ENCODE results near the gene NPM1.
"Not testable (repeated sequence)": the region's sequence is repeated elsewhere in the genome, so short reads cannot be mapped to it uniquely, and the experiment has no call there.

The NPM1 gene

DNA sequence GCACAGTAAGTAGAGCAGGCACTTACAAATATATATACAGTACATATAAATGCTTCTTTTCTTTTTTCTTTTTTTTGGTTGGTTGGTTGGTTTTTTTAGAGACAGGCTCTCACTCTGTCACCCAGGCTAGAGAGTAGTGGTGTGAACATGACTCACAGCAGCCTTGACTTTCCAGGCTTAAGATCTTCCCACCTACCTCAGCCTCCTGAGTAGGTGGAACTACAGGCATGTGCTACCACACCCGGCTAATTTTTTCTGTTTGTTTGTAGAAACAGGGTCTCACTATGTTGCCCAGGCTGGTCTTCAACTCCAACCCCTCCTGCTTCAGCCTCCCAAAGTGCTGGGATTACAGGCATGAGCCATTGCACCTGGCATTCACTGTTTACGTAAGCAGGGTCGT is 2.6 kb upstream of the NPM1 start:
- in situ Hi-C loops (cut with MboI; ENCODE audit: low sequenced_read_pairs) = not testable (repeated sequence)

DNA sequence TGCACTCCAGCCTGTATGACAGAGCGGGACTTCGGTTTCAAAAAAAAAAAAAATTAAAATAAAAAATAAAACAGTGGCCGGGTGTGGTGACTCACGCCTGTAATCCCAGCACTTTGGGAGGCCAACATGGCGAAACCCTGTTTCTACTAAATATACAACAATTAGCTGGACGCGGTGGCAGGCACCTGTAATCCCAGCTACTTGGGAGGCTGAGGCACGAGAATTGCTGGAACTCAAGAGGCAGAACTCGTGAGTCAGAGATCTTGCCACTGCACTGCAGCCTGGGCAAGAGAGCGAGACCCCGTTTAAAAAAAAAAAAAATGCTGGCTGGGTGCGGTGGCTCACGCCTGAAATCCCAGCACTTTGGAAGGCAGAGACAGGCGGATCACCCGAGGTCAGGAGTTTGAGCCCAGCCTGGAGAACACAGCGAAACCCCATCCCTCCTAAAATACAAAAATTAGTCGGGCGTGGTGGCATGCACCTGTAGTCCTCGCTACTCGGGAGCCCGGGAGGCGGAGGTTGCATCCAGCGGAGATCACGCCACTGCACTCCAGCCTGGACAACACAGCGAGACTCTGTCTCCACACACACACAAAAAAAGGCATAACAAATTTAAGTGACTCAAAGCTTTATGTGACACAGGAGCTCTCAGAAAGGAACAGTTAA is 1.5 kb upstream of the NPM1 start:
- in situ Hi-C loops (cut with MboI; ENCODE audit: low sequenced_read_pairs) = no loop called here

DNA sequence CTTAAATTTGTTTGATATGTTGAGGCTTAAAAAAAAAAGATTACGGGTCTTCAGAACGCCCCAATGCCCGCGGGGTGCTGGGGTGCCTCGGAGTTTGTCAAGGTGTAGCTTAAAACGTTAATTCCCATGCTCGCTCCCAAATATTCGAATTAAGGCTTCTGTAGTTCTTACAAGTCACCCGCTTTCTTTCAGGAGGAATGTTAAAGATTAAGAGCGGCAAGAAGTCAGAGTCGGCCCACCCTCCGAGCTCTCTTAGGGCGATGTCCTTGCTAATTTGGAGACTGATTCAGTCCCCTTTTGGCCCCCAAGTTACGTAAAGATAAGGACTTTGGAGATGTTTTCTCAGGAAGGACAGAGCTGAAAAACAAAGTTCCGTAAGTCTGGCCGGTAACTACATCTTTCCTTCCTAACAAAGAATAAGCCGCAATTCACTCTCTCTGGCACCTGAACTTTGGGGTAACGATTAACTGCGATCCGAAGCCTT is 746 bp upstream of the NPM1 start:
- in situ Hi-C loops (cut with MboI; ENCODE audit: low sequenced_read_pairs) = no loop called here

DNA sequence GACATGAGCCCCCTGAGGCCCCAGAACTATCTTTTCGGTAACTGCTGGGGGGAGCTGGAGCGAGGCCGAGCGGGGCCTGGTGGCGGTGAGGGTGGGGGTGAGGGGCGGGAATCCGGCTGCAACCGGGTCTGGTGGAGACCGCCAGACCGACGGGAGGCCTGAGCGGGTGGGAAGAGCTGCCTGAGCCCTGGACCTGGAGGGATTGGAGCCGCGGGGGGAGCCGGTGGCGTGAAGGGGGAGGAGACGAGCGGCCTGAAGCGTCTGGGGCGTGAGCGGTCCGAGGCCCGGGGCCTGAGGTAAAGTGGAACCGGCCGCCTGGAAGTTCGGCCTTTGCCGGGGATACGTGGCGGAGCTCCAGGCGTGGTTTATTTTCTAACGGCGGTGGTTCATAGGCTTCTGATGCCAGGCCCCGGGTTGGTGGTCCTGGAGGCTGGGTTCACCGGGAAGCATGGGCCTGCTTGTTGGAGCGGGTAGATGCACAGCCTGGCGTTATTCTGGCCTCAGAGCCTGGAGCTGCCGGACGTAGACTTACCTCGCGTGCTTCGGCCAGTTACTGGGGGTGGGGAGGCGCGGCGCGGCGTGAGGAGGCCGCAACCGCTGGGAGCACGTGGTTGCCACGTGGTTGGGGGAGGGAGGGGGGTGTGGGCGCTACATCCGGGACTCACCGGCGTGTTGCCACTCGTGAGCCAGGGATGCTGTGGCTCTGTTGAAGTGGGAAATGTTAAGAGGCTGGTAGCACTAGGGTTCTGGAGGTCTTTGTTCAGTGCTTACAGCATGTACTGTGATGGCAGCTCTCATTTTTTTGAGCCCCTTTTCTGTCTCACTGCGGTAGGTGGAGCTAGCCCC is 544 bp downstream of the NPM1 start:
- in situ Hi-C loops (cut with MboI; ENCODE audit: low sequenced_read_pairs) = no loop called here

DNA sequence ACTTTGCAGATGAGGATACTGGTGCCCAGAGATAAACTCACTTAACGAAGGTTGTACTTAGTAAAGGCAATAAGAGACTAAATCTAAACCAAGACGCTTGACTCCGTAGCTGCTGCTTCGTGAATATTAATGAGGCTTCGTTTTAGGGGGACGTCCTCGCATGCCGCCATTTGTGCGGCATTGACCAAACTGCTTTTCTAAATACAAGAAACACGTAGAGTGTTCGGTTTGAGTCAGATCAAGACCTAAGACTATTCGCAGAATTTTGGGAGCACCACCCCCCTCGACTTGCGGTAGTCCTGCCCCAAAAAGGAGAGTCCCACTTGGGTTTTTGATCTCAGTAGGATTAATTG is 1.1 kb downstream of the NPM1 start:
- in situ Hi-C loops (cut with MboI; ENCODE audit: low sequenced_read_pairs) = no loop called here

DNA sequence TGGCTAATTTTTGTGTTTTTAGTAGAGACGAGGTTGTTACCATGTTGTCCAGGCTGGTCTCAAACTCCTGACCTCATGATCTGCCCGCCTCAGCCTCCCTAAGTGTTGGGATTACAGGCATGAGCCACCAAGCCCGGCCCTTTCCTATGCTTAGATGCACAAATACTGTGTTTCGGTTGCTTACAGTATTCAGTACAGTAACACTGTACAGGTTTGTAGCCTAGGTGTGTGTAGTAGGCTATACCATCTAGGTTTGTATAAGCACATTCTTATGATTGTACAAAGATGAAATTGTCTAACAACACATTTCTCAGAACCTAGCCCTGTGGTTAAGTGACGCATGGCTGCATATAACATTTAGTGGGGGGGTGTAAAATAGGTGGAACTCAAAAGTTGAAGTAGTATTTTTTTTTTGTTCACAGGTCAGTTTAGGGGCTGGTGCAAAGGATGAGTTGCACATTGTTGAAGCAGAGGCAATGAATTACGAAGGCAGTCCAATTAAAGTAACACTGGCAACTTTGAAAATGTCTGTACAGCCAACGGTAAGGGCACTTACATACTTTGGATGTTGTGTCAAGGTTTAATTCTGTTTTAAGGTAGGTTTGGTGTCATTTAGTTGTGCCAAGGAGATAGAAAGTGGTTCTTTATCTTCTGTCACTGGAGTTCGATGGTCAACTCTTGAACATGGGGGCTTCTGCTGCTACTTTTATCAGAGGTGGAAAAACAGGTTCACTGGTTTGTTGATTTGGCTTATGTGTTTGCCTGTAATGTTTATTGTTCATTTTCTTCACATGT is 3.4 kb downstream of the NPM1 start:
- in situ Hi-C loops (cut with MboI; ENCODE audit: low sequenced_read_pairs) = no loop called here

DNA sequence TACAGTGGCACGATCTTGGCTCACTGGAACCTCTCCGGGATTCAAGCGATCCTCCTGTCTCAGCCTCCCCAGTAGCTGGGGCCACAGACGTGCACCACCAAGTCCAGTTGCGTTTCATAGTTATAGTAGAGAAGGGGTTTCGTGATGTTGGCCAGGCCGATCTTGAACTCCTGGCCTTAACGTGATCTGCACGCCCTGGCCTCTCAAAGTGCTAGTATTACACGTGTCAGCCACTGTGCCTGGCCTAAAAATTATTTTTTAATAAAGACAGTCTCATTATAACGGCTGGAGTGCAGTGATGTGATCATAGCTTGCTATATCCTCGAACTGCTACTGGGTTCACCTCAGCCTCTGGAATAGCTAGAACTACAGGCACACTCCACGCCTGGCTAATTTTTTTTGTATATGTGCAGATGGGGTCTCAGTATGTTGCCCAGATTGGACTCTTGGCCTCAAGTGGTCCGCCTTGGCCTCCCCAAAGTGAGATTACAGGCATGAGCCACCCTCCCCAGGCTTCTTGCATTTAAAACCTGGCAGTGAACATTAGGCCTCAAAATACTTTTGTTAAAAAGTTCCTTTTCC is 4.4 kb downstream of the NPM1 start:
- in situ Hi-C loops (cut with MboI; ENCODE audit: low sequenced_read_pairs) = no loop called here

DNA sequence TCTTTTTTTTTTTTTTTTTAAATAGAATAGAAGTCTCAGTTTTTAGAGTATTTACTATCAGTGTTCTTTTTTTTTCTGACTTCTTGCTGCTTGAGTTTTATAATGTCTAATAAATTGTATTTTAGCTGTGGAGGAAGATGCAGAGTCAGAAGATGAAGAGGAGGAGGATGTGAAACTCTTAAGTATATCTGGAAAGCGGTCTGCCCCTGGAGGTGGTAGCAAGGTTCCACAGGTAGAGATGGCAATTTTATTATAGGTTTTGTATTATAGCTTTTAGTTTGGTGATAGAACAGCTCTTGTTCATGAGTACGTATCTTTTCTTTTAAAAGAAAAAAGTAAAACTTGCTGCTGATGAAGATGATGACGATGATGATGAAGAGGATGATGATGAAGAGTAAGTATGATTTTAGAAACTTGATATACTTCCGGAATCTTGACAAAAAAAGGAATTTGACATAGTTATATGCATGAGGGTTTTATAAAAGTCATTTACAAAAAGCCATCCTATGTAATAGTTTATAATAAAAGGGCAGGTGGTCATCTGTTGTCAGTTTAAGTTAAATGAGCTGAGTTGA is 5.0 kb downstream of the NPM1 start:
- in situ Hi-C loops (cut with MboI; ENCODE audit: low sequenced_read_pairs) = no loop called here

DNA sequence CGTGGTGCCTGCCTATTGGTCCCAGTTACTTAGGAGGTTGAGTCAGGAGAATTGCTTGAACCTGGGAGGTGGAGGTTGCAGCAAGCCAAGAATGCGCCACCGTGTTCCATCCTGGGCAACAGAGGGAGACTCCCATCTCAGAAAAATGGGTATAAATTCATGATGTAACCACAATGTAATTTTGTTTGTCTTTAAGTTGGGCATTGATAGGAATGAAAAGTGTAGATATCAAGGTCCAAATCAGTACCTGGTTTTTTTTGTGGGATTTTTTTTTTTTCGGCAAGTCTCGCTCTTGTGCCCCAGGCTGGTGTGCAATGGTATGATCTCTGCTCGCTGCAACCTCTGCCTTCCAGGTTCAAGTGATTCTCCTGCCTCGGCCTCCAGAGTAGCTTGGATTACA is 7.4 kb downstream of the NPM1 start:
- in situ Hi-C loops (cut with MboI; ENCODE audit: low sequenced_read_pairs) = no loop called here

DNA sequence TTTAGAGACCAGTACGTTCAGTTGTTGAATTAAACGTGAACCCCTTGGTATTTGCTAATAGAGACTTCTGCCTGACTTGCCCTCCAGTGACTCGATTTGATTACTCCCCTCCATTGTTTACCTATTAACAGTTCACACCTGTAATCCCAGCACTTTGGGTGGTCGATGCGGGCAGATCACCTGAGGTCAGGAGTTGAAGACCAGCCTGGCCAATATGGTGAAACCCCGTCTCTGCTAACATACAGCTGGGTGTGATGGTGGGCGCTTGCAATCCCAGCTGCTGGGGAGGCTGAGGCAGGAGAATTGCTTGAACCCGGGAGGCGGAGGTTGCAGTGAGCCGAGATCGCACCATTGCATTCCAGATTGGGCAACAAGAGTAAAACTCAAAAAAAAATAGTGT is 8.9 kb downstream of the NPM1 start:
- in situ Hi-C loops (cut with MboI; ENCODE audit: low sequenced_read_pairs) = not testable (repeated sequence)

DNA sequence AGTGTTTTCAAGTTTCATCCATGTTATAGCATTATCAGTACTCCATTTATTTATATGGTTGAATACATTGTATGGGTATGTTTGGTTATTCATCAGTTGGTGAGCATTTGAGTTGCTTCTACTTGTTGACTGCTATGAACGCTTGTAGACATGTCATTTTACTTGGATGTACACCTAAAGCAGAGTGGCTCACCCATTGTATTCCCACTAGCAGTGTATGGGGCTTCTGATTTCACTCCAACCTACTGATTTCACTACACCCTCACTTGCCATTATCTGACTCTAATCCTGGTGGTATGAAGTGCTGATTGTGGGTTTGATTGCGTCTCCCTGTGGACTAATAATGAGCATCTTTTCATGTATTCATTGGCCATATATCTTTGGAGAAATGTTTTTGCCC is 9.5 kb downstream of the NPM1 start:
- in situ Hi-C loops (cut with MboI; ENCODE audit: low sequenced_read_pairs) = no loop called here

DNA sequence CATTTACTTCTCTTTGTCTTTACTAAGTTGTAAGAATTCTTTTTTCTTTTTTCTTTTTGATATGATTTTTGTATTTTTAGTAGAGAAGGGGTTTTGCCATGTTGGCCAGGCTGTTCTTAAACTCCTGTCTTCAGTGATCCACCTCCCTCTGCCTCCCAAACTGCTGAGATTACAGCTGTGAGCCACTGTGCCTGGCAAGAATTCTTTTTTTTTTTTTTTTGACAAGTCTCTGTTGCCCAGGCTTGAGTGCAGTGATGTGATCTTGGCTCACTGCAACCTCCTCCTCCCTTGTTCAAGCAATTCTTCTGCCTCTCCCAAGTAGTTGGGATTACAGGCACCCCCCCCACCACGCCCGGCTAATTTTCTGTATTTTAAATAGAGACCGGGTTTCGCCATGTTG is 9.9 kb downstream of the NPM1 start:
- in situ Hi-C loops (cut with MboI; ENCODE audit: low sequenced_read_pairs) = no loop called here

DNA sequence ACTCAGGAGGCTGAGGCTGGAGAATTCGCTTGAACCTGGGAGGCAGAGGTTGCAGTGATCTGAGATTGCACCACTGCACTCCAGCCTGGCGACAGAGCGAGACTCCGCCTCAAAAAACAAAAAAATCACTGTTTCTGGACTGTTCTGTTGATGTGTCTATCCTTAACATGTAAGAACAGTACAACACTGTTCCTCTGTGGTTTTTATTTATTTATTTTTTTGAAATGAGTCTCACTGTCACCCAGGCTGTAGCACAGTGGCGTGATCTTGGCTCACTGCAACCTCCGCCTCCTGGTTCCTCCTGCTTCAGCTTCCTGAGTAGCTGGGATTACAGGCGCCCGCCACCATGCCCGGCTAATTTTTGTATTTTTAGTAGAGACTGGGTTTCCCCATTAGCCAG is 11.0 kb downstream of the NPM1 start:
- in situ Hi-C loops (cut with MboI; ENCODE audit: low sequenced_read_pairs) = not testable (repeated sequence)

DNA sequence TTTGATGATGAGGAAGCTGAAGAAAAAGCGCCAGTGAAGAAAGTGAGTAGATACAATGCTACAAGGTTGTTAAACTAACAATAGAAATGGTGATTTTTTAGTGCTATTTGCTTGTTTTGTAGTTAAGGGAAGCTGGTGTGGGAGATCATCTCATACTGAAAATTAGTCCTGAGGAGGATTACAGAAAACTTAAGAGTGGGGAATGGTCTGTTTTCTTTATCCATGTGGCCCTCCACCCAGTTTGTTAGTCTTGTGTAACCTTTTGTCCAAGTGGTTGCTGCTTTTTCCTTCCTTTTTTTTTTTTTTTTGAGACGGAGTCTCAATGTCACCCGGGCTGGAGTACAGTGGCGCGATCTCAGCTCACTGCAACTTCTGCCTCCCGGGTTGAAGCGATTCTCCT is 12.5 kb downstream of the NPM1 start:
- in situ Hi-C loops (cut with MboI; ENCODE audit: low sequenced_read_pairs) = no loop called here

DNA sequence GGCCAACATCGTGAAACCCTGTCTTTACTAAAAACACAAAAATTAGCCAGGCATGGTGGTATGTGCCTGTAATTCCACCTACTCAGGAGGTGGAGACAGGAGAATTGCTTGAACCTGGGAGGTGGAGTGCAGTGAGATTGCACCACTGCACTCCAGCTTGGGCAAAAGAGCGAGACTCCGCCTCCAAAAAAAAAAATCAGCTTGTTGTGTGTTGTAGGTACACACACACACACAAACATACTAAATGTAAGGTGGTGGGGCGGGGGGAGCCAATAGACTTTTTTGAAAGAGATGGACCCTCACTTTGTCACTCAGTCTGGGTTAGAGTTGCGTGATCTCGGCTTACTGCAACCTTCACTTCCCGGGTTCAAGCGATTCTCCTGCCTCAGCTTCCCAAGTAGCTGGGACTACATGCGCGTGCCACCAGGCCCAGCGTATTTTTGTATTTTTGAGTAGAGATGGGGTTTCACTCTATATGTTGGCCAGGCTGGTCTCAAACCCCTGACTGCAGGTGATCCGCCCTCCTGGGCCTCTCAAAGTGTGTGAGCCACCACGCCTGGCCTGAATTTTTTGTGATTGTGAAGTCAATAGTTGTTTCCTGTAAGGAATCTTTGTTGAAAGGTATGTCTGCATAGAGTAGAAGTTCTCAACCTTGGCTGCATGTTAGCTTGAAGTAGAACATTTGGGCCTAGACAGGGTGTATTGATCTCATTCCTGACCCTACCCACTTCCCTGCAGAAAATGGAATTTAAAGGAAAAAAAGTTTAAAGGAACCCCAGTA is 13.7 kb downstream of the NPM1 start:
- in situ Hi-C loops (cut with MboI; ENCODE audit: low sequenced_read_pairs) = no loop called here

DNA sequence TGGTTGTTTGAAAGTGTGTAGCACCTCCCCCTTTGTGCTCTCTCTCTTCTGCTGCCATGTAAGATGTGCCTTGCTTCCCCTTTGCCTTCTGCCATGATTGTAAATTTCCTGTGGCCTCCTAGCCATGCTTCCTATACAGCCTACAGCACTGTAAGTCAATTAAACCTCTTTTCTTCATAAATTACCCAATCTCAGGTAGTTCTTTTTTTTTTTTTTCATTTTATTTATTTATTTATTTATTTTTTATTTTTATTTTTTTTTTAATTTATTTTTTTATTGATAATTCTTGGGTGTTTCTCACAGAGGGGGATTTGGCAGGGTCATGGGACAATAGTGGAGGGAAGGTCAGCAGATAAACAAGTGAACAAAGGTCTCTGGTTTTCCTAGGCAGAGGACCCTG is 15.1 kb downstream of the NPM1 start:
- in situ Hi-C loops (cut with MboI; ENCODE audit: low sequenced_read_pairs) = not testable (repeated sequence)

DNA sequence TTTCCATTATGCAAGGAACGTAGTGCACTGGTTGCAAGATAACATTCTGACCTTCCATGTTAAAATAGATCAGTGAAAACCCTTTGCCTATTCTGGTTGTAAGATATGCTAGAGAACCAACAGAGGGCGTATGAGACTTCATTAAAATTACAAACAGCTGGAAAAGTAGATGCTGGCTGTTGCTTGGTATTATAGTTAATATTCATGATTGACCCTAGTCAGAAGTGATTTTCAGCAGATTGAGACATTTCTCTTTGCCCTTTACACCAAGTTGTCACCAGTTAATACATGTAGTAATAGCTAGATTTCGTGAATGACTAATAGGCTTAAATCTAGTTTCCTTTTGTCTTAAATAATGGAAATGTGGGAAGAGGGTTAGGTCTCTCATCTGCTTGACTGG is 18.0 kb downstream of the NPM1 start:
- in situ Hi-C loops (cut with MboI; ENCODE audit: low sequenced_read_pairs) = no loop called here

DNA sequence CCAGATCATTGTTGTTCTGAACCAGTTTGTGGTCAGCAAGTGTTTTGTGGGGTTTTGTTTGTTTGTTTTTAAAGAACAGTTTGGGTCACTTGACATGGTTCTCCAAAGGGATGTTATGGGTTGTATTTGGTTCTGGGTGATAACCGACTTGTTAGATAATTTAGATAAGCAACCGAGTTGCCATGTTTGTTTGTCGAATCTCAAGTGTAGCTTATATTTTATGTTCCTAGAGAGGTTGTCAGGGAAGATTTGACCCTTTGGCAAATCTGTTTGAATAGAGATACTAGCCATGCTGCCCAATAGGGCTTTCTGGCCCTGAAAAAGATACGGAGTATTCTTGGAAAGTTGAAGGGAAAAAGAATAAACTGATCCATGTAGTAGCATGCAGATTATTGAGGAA is 19.6 kb downstream of the NPM1 start:
- in situ Hi-C loops (cut with MboI; ENCODE audit: low sequenced_read_pairs) = no loop called here

DNA sequence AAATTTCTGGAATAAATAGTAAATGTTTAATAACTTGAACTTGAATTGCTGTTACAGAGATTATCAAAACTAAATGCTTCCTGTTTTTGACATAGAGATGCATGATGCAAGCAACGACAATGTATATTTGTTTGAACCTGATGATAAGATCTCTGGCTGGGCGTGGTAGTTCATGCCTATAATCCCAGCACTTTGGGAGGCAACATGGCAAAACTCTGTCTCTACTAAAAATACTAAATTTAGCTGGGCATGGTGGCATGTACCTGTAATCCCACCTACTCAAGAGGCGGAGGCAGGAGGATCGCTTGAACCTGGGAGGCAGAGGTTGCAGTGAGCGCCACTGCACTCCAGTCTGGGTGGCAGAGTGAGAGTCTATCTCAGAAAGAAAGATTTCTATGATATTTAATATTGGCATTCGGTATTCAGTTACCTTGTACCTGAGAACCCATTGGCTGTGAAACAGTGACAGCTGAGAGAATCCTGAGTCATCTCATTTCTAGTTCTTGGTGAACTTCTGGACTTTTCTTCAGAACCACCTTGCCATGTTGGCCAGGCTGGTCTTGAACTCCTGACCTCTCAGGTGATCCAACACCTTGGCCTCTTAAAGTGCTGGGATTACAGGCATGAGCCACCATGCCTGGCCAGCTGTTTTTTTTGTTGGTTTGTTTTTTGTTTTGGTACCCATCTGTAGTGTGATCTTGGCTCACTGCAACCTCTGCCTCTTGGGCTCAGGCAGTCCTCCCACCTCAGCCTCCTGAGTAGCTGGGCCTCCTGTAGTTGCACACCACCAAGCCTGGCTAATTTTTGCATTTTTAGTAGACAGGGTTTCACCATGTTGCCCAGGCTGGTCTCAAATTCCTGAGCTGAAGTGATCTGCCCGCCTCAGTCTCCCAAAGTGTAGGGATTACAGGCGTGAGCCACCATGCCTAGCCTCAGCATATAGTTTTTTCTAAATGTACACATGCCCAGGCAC is 21.8 kb downstream of the NPM1 start:
- in situ Hi-C loops (cut with MboI; ENCODE audit: low sequenced_read_pairs) = no loop called here
